ENCODE measurements around the gene S100A7A.
A peak's percentile ranks its signal among the peaks of the same experiment; 100 is the strongest.

Gene S100A7A

DNA sequence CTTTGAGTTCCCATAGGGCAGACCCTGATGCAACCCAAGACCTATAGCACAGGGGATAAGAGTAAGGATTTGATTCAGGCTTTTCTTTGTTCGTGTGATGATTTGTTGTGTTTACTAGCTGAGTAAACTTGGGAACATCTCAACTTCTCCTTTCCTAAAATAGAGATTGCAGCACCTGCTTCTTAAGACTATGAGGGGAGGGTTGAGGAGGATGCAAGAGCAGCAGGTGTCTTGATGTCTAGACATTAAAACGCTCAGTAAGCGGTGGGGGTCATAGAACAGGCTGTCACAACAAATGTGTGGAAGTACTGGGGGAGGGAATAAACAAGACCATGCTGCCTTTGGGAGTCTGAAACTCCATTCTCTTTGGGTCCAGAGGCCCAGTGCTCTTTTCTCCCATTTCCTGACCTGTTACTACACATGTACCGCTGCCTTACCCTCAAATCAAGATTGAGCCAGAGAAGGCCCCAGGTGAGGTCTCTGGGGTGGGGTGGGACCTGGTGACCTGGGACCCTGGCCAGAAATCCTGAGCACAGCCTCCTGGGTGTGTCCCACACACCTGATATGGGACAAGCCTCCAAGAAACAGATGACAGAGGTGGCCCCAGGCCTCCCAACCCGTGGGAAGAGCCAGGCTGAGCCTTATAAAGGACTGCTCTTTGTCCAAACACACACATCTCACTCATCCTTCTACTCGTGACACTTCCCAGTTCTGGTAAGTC is at the start of gene S100A7A:
Gene S100A7A (plus strand): TSS at position 671 of the 721 bp plus-strand sequence. CDS start 1,563 bp downstream, outside the sequence.
- DNase-seq: no peak
- in situ Hi-C loops (cut with MboI; ENCODE audit: low pct_unique_long_range_greater_than_20kb, low sequenced_read_pairs): no loop called here

- in situ Hi-C loops (cut with MboI; ENCODE audit: low pct_unique_long_range_greater_than_20kb, low sequenced_read_pairs): loop anchor here (10.0 kb wide), 1 partner anchor 118 kb away; no protein-coding TSS in a partner anchor
- DNase-seq: no peak
Observed at GRCh38 chr1:153367090-153367489, 49.2 kb upstream of the S100A7A start.

GRCh38 chr1:153368495-153368894 is 47.8 kb upstream of the S100A7A start:
- no peak for DNase-seq
- in situ Hi-C loops (cut with MboI; ENCODE audit: low pct_unique_long_range_greater_than_20kb, low sequenced_read_pairs): loop anchor here (10.0 kb wide), 1 partner anchor 116 kb away; no protein-coding TSS in a partner anchor

DNA sequence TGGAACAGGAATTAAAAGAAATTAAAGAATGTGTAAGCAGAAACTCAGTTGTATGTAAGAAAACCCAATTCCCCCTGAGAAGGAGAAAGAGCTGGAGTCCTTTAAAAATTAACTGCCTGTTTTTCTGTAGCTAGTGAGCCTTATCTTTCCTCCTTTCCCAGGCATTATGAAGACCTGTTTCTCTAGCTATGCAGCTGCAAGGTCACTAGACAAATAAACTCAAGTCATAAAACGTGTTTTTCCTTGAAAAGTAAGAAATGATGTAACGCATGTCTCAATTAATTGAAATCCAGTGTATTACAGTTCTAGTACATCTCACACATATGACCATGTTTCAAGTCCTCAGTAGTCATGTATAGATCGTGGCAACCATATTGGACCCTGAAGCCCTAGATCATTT is 46.2 kb upstream of the S100A7A start:
- no peak for DNase-seq
- in situ Hi-C loops (cut with MboI; ENCODE audit: low pct_unique_long_range_greater_than_20kb, low sequenced_read_pairs): no loop called here

GRCh38 chr1:153371231-153371630 is 45.1 kb upstream of the S100A7A start:
- in situ Hi-C loops (cut with MboI; ENCODE audit: low pct_unique_long_range_greater_than_20kb, low sequenced_read_pairs): no loop called here
- DNase-seq: no peak

DNA sequence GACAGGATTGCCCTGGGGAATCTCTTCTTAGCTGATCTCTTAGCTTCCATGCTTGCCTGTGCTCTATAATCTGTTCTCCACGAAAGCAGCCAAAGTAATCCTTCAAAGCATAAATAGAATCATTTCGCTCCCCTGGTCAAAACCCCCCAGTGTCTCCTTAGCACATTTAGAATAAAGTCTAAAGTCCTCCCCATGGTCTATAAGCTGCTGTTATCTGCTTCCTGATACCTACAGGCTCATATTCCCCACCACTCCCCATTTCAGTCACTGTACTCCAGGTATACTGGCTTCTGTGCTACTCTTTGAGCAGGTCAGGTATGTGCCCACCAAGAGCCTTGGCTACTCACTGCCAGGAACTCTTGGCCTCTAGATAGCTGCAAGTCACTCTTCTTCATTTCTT is 43.7 kb upstream of the S100A7A start:
- in situ Hi-C loops (cut with MboI; ENCODE audit: low pct_unique_long_range_greater_than_20kb, low sequenced_read_pairs): no loop called here
- no peak for DNase-seq

DNA sequence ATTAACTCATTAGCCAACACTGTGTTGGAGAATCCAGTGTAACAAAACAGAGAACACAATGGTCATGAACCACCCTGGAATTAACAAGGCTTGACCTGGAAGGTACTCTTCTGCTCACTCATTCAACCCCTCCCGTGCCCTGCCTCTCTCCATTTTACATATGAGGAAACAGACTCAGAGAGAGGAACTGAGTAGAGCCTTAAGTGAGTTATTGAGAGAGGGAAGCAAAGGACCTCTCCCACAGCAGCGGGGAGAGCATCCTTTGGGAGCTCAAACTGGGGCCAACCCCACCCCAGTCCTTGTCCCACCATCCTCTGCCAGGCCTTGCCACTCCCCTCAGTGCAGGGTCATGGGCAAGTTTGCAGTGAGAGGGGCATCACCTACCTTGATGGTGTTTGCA is 42.2 kb upstream of the S100A7A start:
- in situ Hi-C loops (cut with MboI; ENCODE audit: low pct_unique_long_range_greater_than_20kb, low sequenced_read_pairs): no loop called here
- no peak for DNase-seq

- no peak for DNase-seq
- in situ Hi-C loops (cut with MboI; ENCODE audit: low pct_unique_long_range_greater_than_20kb, low sequenced_read_pairs): no loop called here
Observed at GRCh38 chr1:153375511-153375910, 40.8 kb upstream of the S100A7A start, which contains the start of gene S100A12. Gene S100A12 (minus strand): TSS chr1:153375621. CDS start chr1:153374592, 1,029 bp downstream.

GRCh38 chr1:153379591-153379990 is 36.7 kb upstream of the S100A7A start:
- in situ Hi-C loops (cut with MboI; ENCODE audit: low pct_unique_long_range_greater_than_20kb, low sequenced_read_pairs): no loop called here

DNA sequence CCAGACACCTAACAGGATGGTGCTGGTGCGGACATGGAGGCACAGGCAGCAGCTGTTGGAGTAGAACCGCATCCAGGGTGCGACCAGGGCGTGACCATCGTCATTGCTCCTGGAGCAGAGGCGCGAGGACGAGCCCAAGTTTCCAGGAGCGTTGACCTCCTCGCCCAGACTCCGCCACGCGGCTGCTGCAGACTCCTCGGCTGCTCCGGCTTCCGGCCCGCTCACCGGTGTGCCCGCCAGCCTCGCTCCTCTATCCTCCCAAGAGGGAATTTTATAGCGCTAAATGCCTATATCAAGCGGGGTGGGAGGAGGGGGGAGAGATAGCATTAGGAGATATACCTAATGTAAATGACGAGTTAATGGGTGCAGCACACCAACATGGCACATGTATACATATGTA is 35.6 kb upstream of the S100A7A start:
- no peak for DNase-seq
- in situ Hi-C loops (cut with MboI; ENCODE audit: low pct_unique_long_range_greater_than_20kb, low sequenced_read_pairs): no loop called here

More at GRCh38 chr1:153379591-153379990, 36.7 kb upstream of the S100A7A start:
- no peak for DNase-seq

DNA sequence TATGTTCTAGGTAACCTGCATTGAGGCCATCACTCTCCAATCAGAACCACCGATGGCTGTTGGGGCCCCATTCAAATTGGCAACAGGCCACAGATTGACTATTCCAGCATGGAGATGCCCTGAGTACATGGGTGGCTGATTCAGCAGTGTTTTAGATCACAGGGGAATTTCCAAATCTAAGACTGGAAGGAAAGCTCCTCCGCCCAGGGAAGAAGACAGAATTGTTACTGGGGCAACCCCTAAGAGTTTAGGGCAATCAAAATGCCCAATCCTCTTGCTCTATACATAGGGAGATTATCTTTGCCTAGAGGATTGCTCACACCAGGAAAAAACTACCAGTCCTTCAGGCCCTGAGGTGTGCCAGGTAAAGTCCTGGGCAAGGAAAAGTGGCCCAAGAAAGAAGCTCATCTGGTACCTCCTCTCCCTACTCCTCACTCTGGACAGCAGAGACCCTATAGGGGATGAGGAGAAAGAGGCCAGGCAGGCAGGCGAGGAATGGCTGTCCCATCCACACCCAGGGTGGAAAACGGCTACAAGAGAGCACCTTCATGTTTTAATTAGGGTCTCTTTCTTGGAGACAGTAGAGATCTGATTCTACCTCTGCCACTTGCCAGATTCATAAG is 31.3 kb upstream of the S100A7A start:
- DNase-seq: no peak
- in situ Hi-C loops (cut with MboI; ENCODE audit: low pct_unique_long_range_greater_than_20kb, low sequenced_read_pairs): no loop called here

DNA sequence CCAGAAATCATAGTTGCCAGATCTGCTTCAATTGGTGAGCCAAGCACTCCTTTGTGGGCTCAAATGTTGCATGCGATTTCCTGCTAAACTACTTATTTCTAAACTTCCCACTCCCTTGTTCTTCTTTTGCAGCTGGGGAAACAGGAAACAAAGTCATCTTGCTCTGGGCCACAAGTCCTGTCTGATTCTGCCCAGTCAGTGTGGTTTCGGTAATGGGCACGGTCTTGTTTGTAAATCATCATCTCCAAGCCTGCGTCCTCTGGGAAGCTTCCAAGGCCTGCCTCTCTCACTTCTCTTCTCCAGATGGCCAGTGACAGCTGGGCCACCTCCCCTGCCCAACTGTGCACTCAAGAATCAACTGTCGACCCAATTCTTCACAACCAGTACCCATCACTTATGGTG is 29.8 kb upstream of the S100A7A start:
- in situ Hi-C loops (cut with MboI; ENCODE audit: low pct_unique_long_range_greater_than_20kb, low sequenced_read_pairs): no loop called here
- peak; percentile 57 for DNase-seq

DNA sequence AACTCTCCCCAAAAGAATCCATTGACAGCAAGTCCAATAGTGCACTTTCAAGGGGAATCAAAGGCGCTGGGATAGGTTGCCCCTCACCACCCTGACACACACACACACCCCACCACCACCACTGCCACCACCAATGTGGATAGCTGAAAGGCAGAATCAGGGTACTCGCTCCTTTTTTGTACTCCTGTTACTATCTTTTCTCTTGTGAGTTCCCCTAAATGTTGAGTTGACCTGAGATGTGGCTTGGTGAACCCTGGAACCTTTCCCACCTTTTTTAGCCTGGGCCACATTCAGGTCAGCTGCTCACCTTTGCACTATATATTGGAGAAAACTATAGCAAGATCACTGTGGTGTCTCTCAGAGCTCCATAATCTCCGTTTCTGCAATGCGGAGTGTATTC is 29.3 kb upstream of the S100A7A start:
- in situ Hi-C loops (cut with MboI; ENCODE audit: low pct_unique_long_range_greater_than_20kb, low sequenced_read_pairs): no loop called here

DNA sequence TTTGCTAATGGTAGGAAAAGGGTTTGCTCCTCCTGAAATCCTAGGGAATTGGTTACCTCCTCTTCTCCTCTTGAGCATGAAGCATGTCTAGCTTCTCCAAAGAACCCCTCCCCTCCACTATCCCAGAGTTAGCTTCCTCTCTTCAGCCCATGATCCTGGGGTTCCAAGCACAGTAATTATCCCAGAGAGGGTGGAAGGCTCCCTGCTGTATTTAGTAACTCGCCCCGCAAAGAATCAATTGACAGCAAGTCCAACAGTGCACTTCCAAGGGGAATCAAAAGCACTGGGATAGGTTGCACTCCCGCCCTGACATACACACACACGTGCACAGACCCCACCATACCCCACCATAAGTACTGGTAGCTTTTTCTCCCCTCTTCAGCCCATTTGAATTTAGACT is 28.5 kb upstream of the S100A7A start:
- DNase-seq: no peak
- in situ Hi-C loops (cut with MboI; ENCODE audit: low pct_unique_long_range_greater_than_20kb, low sequenced_read_pairs): no loop called here

More for the DNA sequence above, 29.3 kb upstream of the S100A7A start:
- DNase-seq: no peak

GRCh38 chr1:153389401-153389800 is 26.9 kb upstream of the S100A7A start:
- DNase-seq: no peak
- in situ Hi-C loops (cut with MboI; ENCODE audit: low pct_unique_long_range_greater_than_20kb, low sequenced_read_pairs): no loop called here

DNA sequence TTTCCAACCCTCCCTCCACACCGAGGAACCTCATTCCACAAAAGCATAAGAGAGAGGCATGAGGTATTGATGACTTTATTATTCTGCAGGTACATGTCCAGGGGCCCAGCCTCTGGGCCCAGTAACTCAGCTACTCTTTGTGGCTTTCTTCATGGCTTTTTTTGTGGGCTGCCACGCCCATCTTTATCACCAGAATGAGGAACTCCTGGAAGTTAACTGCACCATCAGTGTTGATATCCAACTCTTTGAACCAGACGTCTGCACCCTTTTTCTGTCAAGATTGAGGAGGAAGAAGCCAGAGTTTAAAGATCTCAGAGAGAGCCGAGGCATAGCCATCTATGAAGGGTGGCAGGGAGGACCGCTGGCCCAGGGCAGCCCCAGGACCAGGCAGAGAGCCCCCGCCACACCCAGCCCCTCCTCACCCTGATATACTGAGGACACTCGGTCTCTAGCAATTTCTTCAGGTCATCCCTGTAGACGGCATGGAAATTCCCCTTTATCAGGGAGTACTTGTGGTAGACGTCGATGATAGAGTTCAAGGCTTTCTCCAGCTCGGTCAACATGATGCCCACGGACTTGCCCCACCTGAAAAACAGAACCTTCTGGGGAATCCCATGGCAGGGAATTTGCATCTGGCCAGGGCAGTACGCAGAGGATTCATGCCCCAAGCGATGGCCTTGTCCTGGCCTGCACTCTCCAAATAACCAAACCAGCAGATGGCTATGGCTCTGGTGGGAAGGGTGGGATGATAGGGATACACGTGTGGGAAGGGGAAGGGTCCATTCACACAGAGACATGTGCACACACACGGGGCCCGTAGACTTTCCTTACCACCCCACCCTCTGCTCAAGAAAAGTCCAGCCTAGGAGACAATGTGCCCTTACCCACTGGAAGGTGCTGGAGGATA is 26.1 kb upstream of the S100A7A start:
- in situ Hi-C loops (cut with MboI; ENCODE audit: low pct_unique_long_range_greater_than_20kb, low sequenced_read_pairs): no loop called here
- DNase-seq: peak; percentile 20

- DNase-seq: no peak
- in situ Hi-C loops (cut with MboI; ENCODE audit: low pct_unique_long_range_greater_than_20kb, low sequenced_read_pairs): no loop called here
Observed at GRCh38 chr1:153390938-153391710, 25.2 kb upstream of the S100A7A start, which contains the start of gene S100A8. Gene S100A8 (minus strand): TSS chr1:153391073. CDS start chr1:153390535, 538 bp downstream.

GRCh38 chr1:153392258-153392657 is 24.1 kb upstream of the S100A7A start:
- no peak for DNase-seq
- in situ Hi-C loops (cut with MboI; ENCODE audit: low pct_unique_long_range_greater_than_20kb, low sequenced_read_pairs): no loop called here

DNA sequence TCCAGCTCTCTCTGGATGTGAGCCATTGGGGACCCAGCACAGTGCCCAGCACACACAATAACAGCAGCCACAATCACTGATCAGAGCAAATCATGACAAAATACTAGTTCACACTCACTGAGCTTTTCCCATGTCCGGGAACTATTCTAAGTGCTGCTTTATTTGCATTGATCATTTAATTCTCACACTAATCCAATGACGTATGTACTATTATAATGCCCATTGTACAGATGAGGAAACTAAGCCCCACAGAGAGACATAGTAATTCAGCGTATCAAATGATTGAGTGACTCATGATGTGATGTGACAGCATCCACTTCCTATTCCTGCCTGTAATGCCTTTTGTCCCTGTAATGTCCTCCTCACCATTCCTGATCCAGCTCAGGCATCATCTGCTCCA is 23.5 kb upstream of the S100A7A start:
- in situ Hi-C loops (cut with MboI; ENCODE audit: low pct_unique_long_range_greater_than_20kb, low sequenced_read_pairs): no loop called here
- no peak for DNase-seq
